IMR-90 (cell line): ENCODE data around the gene KLHL11. TPM values are rescaled to one million over a fixed set of nuclear protein-coding genes. Genes with fewer than 3 reads are reported as not detected.

Experiments used
- ATAC-seq: fragments of 200-7000 bp; cut with Tn5 transposase; 2 replicates; pipeline ENCODE4 v1.9.1; 2020; ENCODE audit warnings: low read depth, mild to moderate bottlenecking, moderate library complexity
- BruUV-seq: library from RNA; stranded (reverse); fragments of 400-500 nt; replicated peaks from 2 replicates; lab custom pipeline; 2021; lab: Mats Ljungman, UMichigan
- CTCF ChIA-PET: fragments of 300-600 bp; formaldehyde crosslinking; extraction: SDS; loops from one replicate; lab custom pipeline; 2021; ENCODE audit warnings: antibody characterized with exemption; lab: Yijun Ruan, JAX
- POLR2A ChIA-PET: fragments of 300-600 bp; sonication (Branson Sonifier 250); formaldehyde crosslinking; loops from one replicate; lab custom pipeline; 2022; ENCODE audit warnings: antibody characterized with exemption; ENCODE audit not compliant: unreplicated experiment; lab: Charles Lee
- DNase-seq: peaks from one replicate; pipeline ENCODE4 v3.0.0; 2013
- H2AFZ ChIP-seq: replicated peaks from 2 replicates; pipeline ENCODE3; 2013; ENCODE audit warnings: low read length, mild to moderate bottlenecking; ENCODE audit not compliant: poor library complexity
- H2AK5ac ChIP-seq: 2 replicates; pipeline ENCODE4 v1.6.1; 2013; ENCODE audit warnings: low read depth, low read length, inconsistent platforms
- H2AK9ac ChIP-seq: replicated peaks from 2 replicates; pipeline ENCODE3; 2013; ENCODE audit warnings: mild to moderate bottlenecking, low read depth, low read length, moderate library complexity; ENCODE audit not compliant: poor library complexity
- H2BK120ac ChIP-seq: 2 replicates; pipeline ENCODE4 v1.6.1; 2013; ENCODE audit warnings: low read depth, low read length, inconsistent platforms
- H2BK15ac ChIP-seq: 3 replicates; pipeline ENCODE4 v1.6.1; 2013; ENCODE audit warnings: low read depth, low read length, inconsistent platforms
- H2BK20ac ChIP-seq: 2 replicates; pipeline ENCODE4 v1.6.1; 2013; ENCODE audit warnings: low read depth, mild to moderate bottlenecking, inconsistent platforms, low read length, moderate library complexity
- H2BK5ac ChIP-seq: 2 replicates; pipeline ENCODE4 v1.6.1; 2013; ENCODE audit warnings: mild to moderate bottlenecking, low read depth, low read length, inconsistent platforms; ENCODE audit not compliant: poor library complexity, severe bottlenecking
- H3K14ac ChIP-seq: replicated peaks from 2 replicates; pipeline ENCODE4 v1.6.1; 2013; ENCODE audit warnings: low read depth, low read length, inconsistent platforms
- H3K18ac ChIP-seq: 2 replicates; pipeline ENCODE4 v1.6.1; 2013; ENCODE audit warnings: low read depth, low read length, control low read depth
- H3K23ac ChIP-seq: 2 replicates; pipeline ENCODE4 v1.6.1; 2013; ENCODE audit warnings: low read depth, low read length, inconsistent platforms
- H3K27ac ChIP-seq: 2 replicates; pipeline ENCODE4 v1.5.1; 2013; ENCODE audit warnings: mild to moderate bottlenecking, control low read depth, low read length; ENCODE audit not compliant: insufficient read depth
- H3K27me3 ChIP-seq: 2 replicates; pipeline ENCODE4 v1.6.1; 2013; ENCODE audit warnings: low read length; ENCODE audit not compliant: control insufficient read depth, insufficient read depth
- H3K36me3 ChIP-seq: 2 replicates; pipeline ENCODE4 v1.6.1; 2013; ENCODE audit warnings: low read length, mixed read lengths; ENCODE audit not compliant: control insufficient read depth, insufficient read depth
- H3K4ac ChIP-seq: 2 replicates; pipeline ENCODE4 v1.6.1; 2013; ENCODE audit warnings: low read depth, low read length, inconsistent platforms
- H3K4me1 ChIP-seq: 2 replicates; pipeline ENCODE4 v1.6.1; 2013; ENCODE audit warnings: low read length, mixed read lengths; ENCODE audit not compliant: control insufficient read depth, insufficient read depth
- H3K4me2 ChIP-seq: 2 replicates; pipeline ENCODE4 v1.6.1; 2013; ENCODE audit warnings: low read depth, mild to moderate bottlenecking, control low read depth, low read length, moderate library complexity
- H3K4me3 ChIP-seq: 2 replicates; pipeline ENCODE4 v1.5.1; 2013; ENCODE audit warnings: low read depth, mild to moderate bottlenecking, control low read depth, low read length, moderate library complexity; ENCODE audit not compliant: insufficient read depth
- H3K56ac ChIP-seq: 2 replicates; pipeline ENCODE4 v1.6.1; 2013; ENCODE audit warnings: low read length, inconsistent platforms; ENCODE audit not compliant: insufficient read depth; ENCODE audit errors: extremely low read depth
- H3K79me1 ChIP-seq, 2 experiments: 2 replicates each; pipeline ENCODE4 v1.6.1; 2013; ENCODE audit warnings: low read length in 2 of 2, inconsistent platforms in 1 of 2, low read depth in 1 of 2
- H3K9ac ChIP-seq: 2 replicates; pipeline ENCODE4 v1.6.1; 2013; ENCODE audit warnings: low read depth, low read length, control low read depth
- H3K9me1 ChIP-seq: 2 replicates; pipeline ENCODE4 v1.6.1; 2013; ENCODE audit warnings: low read length, inconsistent platforms; ENCODE audit not compliant: insufficient read depth
- H3K9me3 ChIP-seq: 2 replicates; pipeline ENCODE4 v1.6.1; 2013; ENCODE audit warnings: low read length; ENCODE audit not compliant: control insufficient read depth, insufficient read depth
- H4K20me1 ChIP-seq: 2 replicates; pipeline ENCODE4 v1.6.1; 2013; ENCODE audit warnings: low read length, inconsistent platforms; ENCODE audit not compliant: insufficient read depth
- H4K5ac ChIP-seq: 2 replicates; pipeline ENCODE4 v1.6.1; 2013; ENCODE audit warnings: mild to moderate bottlenecking, low read depth, low read length, control low read depth
- H4K8ac ChIP-seq, 2 experiments: 2 replicates each; pipeline ENCODE4 v1.6.1; 2013; ENCODE audit warnings: low read depth in 2 of 2, low read length in 2 of 2, control low read depth in 1 of 2, inconsistent platforms in 1 of 2
- H4K91ac ChIP-seq: 2 replicates; pipeline ENCODE4 v1.6.1; 2013; ENCODE audit warnings: low read depth, low read length, inconsistent platforms; ENCODE audit not compliant: insufficient read depth
- CEBPB ChIP-seq: IDR thresholded peaks from 2 replicates; pipeline ENCODE4 v1.6.1; 2012; ENCODE audit warnings: low read depth, low read length, improper control_type of control experiment
- MAZ ChIP-seq: IDR thresholded peaks from 2 replicates; pipeline ENCODE4 v1.6.1; 2012; ENCODE audit warnings: low read depth, mild to moderate bottlenecking, low read length, improper control_type of control experiment, moderate library complexity, borderline replicate concordance
- RAD21 ChIP-seq: IDR thresholded peaks from 2 replicates; pipeline ENCODE4 v1.6.1; 2012; ENCODE audit warnings: low read length, improper control_type of control experiment
- SMC3 ChIP-seq: fragments of 150-350 bp; IDR thresholded peaks from 2 replicates; pipeline ENCODE4 v1.6.1; 2016; ENCODE audit warnings: low read depth, mild to moderate bottlenecking, antibody characterized with exemption, low read length, moderate library complexity
- USF2 ChIP-seq: fragments of 150-350 bp; IDR thresholded peaks from 2 replicates; pipeline ENCODE4 v1.6.1; 2017; ENCODE audit warnings: mild to moderate bottlenecking, antibody characterized with exemption, low read length, low read depth
- WGBS, 2 experiments: methylation state at CpG; one replicate each; pipeline versions ENCODE4 v1.1.5 to v1.1.7; 2013; ENCODE audit warnings: missing lambda C conversion rate in 2 of 2; ENCODE audit not compliant: insufficient read length in 1 of 2; ENCODE audit errors: extremely low coverage in 2 of 2; 5-methylcytosine and 5-hydroxymethylcytosine counted together
- dilution Hi-C: fragments of 300-500 bp; cut with HindIII; formaldehyde crosslinking; loops from one replicate; pipeline ENCODE4 v1.14.3; 2018; ENCODE audit warnings: low sequenced_read_pairs; ENCODE audit not compliant: unreplicated experiment
- in situ Hi-C: fragments of 300-500 bp; cut with MboI; formaldehyde crosslinking; loops from 3 replicates; pipeline ENCODE4 v1.14.3; 2019; ENCODE audit warnings: low sequenced_read_pairs, inconsistent platforms, mixed read lengths
- intact Hi-C: fragments of 100-400 bp; cut with micrococcal nuclease; formaldehyde crosslinking; loops from 2 replicates; pipeline ENCODE4 v1.10.0; 2022
- polyA plus RNA-seq, 3 experiments: library from polyadenylated mRNA; depleted of rRNA; stranded (reverse); fragments of >200 nt; gene quantifications; 2 replicates each; pipeline ENCODE4 v1.2.3, GENCODE V29; 2012; ENCODE audit warnings: low replicate concordance in 1 of 3
- total RNA-seq: library from RNA; depleted of rRNA; stranded (reverse); fragments of >200 nt; gene quantifications from 2 replicates; pipeline ENCODE4 v1.2.3, GENCODE V29; 2012

The KLHL11 gene
- total and polyA plus RNA-seq, 2 of the 4 experiments (the other 2 are of a cell fraction), result 4.1 to 38.5 TPM

- TF ChIP-seq SMC3 (no peak), RAD21 (no peak)
These were observed 26.2 kb upstream of the KLHL11 start (continued) for GRCh38 chr17:41891135-41892020.

GRCh38 chr17:41888332-41888965 is 23.2 kb upstream of the KLHL11 start:
- peaks cover 80% of the 10 kb centered on the region for H3K36me3 ChIP-seq
- CTCF ChIA-PET, result no interaction called here
- no peak overlapping the region for H3K56ac ChIP-seq
- ATAC-seq (no peak), DNase-seq (no peak)
- no peaks in the 10 kb centered on the region for H3K9me3 ChIP-seq
- H3K79me1 ChIP-seq, result peaks cover 40 to 71% of the 10 kb centered on the region in 2 experiments
- TF ChIP-seq CEBPB (no peak), MAZ (no peak), USF2 (no peak)
- H2BK15ac ChIP-seq, result no peak overlapping the region
- H2BK20ac ChIP-seq, result no peak overlapping the region
- H4K91ac ChIP-seq, result no peak overlapping the region
- no peak overlapping the region for H4K8ac ChIP-seq
- no peak overlapping the region for H2BK5ac ChIP-seq
- H2AK9ac ChIP-seq, result no peak overlapping the region
- dilution Hi-C loops, result no loop called here
- H4K20me1 ChIP-seq, result peaks cover 27% of the 10 kb centered on the region
- no peak overlapping the region for H3K9ac ChIP-seq
- no peak overlapping the region for H2BK120ac ChIP-seq
- H3K18ac ChIP-seq, result no peak overlapping the region
- no TSS peak for BruUV-seq
- no peaks in the 10 kb centered on the region for H3K27me3 ChIP-seq
- no peak overlapping the region for H3K27ac ChIP-seq
- H3K23ac ChIP-seq, result no peak overlapping the region
- H3K4me1 ChIP-seq, result no peaks in the 10 kb centered on the region
- H3K4me3 ChIP-seq, result no peak overlapping the region
- H3K9me1 ChIP-seq, result peaks cover 16% of the 10 kb centered on the region
- no CpG with 5 or more reads among the region's 6 CpGs for WGBS, 2 experiments
- intact Hi-C loops, result no loop called here
- H4K5ac ChIP-seq, result no peak overlapping the region
- no peak overlapping the region for H3K4ac ChIP-seq
- in situ Hi-C loops, result no loop called here
- no peak overlapping the region for H2AK5ac ChIP-seq
- POLR2A ChIA-PET, result no interaction called here
- no peak overlapping the region for H3K14ac ChIP-seq
- H2AFZ ChIP-seq, result no peak overlapping the region
- H3K4me2 ChIP-seq, result no peak overlapping the region
